Chondrocyte (in vitro differentiated cells): ENCODE measurements around the gene CCDC88C. TPM values are rescaled to one million over a fixed set of nuclear protein-coding genes. Genes with fewer than 3 reads are reported as not detected.

Experiments
- DNase-seq: peaks from one replicate; pipeline ENCODE4 v3.0.0; 2021; ENCODE audit warnings: mixed read lengths, low spot score
- H3K27ac Mint-ChIP-seq: one replicate; pipeline ENCODE4 v1.8.0; 2021; ENCODE audit warnings: mild to moderate bottlenecking, moderate library complexity, mixed read lengths; ENCODE audit not compliant: unreplicated experiment
- H3K27me3 Mint-ChIP-seq: 2 replicates; pipeline ENCODE4 v1.8.0; 2021; ENCODE audit warnings: low read depth, mixed read lengths
- H3K36me3 Mint-ChIP-seq: 2 replicates; pipeline ENCODE4 v1.8.0; 2021; ENCODE audit warnings: low read depth, mixed read lengths
- H3K4me1 Mint-ChIP-seq: 2 replicates; pipeline ENCODE4 v1.8.0; 2021; ENCODE audit warnings: low read depth, mild to moderate bottlenecking, mixed read lengths
- H3K4me3 Mint-ChIP-seq: one replicate; pipeline ENCODE4 v1.8.0; 2021; ENCODE audit warnings: mild to moderate bottlenecking, moderate library complexity, mixed read lengths; ENCODE audit not compliant: unreplicated experiment
- H3K9me3 Mint-ChIP-seq: 2 replicates; pipeline ENCODE4 v1.8.0; 2021; ENCODE audit warnings: low read depth, mixed read lengths
- total RNA-seq: library from RNA; stranded (reverse); gene quantifications from 3 replicates; pipeline ENCODE4 v1.2.1, GENCODE V29; 2021
- TF ChIP-seq, protein P1 (sequence below): fragments of 200-600 bp; sonication (generic); IDR thresholded peaks from 2 replicates; pipeline ENCODE4 v1.5.0; 2021; ENCODE audit warnings: antibody characterized with exemption, mild to moderate bottlenecking, moderate library complexity

Gene CCDC88C
- total RNA-seq, 1 donor from 2014 or later: 2.3 TPM

DNA sequence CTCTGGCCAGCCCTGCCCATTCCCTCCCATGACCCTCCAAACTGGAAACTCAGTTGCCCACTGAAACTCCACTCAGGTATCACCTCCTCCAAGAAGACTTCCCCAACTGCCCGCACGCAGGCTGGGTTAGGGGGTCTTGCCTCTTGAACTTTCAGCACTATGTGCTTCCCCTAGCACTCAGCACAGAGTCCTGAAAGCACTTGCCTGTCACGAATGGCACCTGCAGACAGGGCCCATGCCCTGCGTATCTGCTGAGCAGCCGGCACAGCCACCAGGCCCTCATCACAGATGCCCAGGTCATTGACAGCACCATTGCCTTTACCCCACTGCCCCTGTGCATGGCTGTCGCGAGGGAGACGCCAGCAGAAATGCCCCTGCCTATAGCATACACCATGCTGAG lies 11.2 kb downstream of the CCDC88C start:
- Mint-ChIP-seq H3K36me3 (no peaks in the 10 kb centered on the region), H3K27me3 (no peaks in the 10 kb centered on the region), H3K27ac (no peak overlapping the region), H3K4me3 (no peak overlapping the region), H3K9me3 (no peaks in the 10 kb centered on the region), H3K4me1 (no peaks in the 10 kb centered on the region)
- no peak for DNase-seq
- TF ChIP-seq, protein P1, sequence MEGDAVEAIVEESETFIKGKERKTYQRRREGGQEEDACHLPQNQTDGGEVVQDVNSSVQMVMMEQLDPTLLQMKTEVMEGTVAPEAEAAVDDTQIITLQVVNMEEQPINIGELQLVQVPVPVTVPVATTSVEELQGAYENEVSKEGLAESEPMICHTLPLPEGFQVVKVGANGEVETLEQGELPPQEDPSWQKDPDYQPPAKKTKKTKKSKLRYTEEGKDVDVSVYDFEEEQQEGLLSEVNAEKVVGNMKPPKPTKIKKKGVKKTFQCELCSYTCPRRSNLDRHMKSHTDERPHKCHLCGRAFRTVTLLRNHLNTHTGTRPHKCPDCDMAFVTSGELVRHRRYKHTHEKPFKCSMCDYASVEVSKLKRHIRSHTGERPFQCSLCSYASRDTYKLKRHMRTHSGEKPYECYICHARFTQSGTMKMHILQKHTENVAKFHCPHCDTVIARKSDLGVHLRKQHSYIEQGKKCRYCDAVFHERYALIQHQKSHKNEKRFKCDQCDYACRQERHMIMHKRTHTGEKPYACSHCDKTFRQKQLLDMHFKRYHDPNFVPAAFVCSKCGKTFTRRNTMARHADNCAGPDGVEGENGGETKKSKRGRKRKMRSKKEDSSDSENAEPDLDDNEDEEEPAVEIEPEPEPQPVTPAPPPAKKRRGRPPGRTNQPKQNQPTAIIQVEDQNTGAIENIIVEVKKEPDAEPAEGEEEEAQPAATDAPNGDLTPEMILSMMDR: no peak

DNA sequence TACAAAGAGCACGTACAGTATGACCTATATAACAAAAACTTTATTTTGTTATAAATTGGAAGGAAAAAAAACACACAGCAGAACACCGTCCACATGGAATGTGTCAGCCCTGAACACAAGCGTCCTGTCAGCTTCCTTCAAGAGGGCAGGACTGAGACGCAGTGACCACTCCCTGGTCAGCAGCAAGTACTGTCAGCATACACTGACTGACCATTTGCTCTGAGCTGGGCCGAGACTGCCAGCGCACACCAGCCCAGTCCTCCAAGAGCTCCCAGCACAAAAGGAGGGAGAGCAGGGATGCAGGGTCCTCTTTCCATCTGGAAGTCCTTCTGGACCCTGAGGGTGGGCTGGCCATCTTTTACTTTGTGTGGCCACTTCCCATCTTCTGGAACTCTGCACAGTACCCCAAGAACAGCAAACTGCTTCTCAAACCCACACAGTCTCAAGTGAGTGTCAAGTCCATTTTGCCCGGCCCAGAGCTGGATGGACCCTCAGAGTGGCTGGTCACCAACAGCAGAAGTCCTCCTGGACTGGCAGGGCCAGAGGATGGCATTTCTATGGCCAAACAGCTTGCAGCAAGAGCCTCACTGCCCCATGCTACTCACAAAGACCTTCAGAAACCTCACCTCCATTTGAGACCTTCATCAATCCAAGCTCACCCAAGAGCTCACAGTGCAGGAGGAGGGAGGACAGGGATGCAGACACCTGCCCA lies 11.7 kb downstream of the CCDC88C start:
- Mint-ChIP-seq H3K9me3 (no peaks in the 10 kb centered on the region), H3K4me3 (no peak overlapping the region), H3K27ac (no peak overlapping the region), H3K36me3 (no peaks in the 10 kb centered on the region), H3K4me1 (peaks cover 1% of the 10 kb centered on the region), H3K27me3 (no peaks in the 10 kb centered on the region)
- no peak for DNase-seq
- TF ChIP-seq, protein P1: no peak

DNA sequence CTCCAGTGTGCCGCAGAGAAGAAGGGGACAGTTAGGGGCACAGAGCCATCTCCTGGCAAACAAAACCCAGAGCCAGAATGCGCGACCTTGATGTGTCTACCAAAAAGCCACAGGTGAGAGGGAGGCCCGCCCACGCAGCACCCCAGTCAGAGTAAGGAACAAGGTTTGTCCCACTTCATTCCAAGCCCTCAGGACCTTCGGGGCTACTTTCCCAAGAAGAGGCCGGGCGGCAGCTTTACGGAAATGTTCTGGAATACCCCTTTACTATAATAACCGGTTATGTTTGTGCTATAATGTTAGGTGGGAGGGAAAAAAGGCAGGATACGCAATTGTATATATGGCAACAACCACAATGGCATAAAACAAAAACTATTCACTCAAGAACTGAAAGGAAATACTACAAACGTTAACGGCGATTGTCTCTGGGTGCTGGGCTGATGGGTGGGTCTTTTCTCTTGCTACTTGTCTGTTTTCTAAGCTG lies 12.3 kb downstream of the CCDC88C start:
- no peak for DNase-seq
- H3K36me3 Mint-ChIP-seq: no peaks in the 10 kb centered on the region
- H3K4me3 Mint-ChIP-seq: no peak overlapping the region
- TF ChIP-seq, protein P1: no peak
- H3K4me1 Mint-ChIP-seq: peaks cover 7% of the 10 kb centered on the region
- H3K27ac Mint-ChIP-seq: no peak overlapping the region
- H3K9me3 Mint-ChIP-seq: no peaks in the 10 kb centered on the region
- no peaks in the 10 kb centered on the region for H3K27me3 Mint-ChIP-seq

DNA sequence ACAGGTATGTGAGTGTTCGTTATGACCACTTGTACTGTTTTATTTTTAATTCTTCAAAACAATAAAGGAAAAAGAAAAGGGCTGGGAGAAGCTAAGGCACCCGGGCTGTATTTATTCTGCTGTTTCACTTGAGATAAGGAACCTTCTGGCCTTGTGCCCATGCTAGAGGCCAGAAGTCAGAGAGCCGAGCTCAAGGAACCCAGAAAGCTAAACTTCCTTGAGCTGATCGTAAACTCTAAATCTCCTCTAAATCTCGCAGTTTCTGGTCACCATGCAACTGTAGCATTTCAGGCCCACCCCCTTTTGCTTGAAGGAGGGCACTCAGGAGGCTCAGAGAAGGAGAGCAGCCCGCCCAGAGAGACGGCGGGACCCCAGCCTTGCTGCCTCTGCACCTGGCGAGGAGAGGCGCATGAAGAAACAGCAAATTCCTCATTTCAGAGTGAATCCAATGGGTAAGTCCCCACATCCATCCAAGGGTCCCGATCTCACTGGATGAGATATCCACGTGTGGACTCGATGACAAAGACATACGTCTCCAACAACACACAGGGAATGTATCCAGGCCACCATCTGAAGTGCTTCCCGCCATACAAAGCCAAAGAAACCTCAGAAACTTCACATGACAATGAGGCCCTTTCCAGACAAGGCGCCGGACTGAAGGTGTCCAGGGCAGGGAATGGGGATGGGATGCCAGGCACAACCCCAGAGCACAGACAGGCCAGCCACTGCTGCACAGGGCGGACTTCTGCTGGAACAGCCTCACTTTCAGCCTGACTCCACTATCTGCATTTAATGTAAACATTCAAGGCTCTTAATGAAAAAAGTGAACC lies 14.6 kb downstream of the CCDC88C start:
- TF ChIP-seq, protein P1: no peak
- H3K27me3 Mint-ChIP-seq: no peaks in the 10 kb centered on the region
- H3K27ac Mint-ChIP-seq: no peak overlapping the region
- H3K36me3 Mint-ChIP-seq: no peaks in the 10 kb centered on the region
- no peaks in the 10 kb centered on the region for H3K9me3 Mint-ChIP-seq
- H3K4me3 Mint-ChIP-seq: no peak overlapping the region
- no peak for DNase-seq
- H3K4me1 Mint-ChIP-seq: peaks cover 11% of the 10 kb centered on the region

DNA sequence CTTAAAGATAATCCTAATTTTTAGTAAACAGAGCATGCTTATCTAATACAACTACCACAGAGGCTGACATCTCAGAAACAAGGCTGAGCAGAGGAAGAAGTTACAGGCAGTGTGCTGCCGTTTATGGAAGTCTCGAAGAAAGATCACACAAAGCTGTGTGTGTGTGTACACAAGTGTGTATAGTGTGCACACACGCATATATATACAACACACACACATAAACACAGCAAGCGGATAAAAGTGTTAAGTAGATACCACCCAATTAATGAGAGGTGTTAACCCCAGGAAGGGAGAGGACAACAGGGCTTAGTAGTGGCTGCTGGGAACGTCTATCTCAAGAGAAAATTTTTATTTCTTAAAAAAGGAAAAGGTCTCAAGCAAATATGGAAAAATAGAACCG lies 15.3 kb downstream of the CCDC88C start:
- Mint-ChIP-seq H3K36me3 (no peaks in the 10 kb centered on the region), H3K27me3 (peaks cover 2% of the 10 kb centered on the region), H3K4me3 (no peak overlapping the region), H3K27ac (no peak overlapping the region), H3K4me1 (peaks cover 17% of the 10 kb centered on the region), H3K9me3 (no peaks in the 10 kb centered on the region)
- TF ChIP-seq, protein P1: no peak
- DNase-seq: no peak
